SK-MEL-5 (cell line): Measurements from ENCODE around the gene NACC2. TPM values are rescaled to one million over a fixed set of nuclear protein-coding genes. Genes with fewer than 3 reads are reported as not detected.

Experiments
- DNase-seq: peaks from one replicate; pipeline ENCODE4 v3.0.0-alpha.2; 2016; ENCODE audit warnings: low read depth, low spot score
- in situ Hi-C: cut with HindIII; loops from 2 replicates; pipeline ENCODE4 v1.10.0; 2016; ENCODE audit warnings: low sequenced_read_pairs, high pct_unique_total_duplicates, low pct_unique_long_range_greater_than_20kb
- total RNA-seq: library from RNA; depleted of rRNA; stranded (reverse); fragments of >200 nt; shearing (Covaris generic); gene quantifications from 2 replicates; pipeline ENCODE4 v1.2.3, GENCODE V29; 2014

The NACC2 gene
- total RNA-seq, 1 experiment from 2014 or later: 38.2 TPM

DNA sequence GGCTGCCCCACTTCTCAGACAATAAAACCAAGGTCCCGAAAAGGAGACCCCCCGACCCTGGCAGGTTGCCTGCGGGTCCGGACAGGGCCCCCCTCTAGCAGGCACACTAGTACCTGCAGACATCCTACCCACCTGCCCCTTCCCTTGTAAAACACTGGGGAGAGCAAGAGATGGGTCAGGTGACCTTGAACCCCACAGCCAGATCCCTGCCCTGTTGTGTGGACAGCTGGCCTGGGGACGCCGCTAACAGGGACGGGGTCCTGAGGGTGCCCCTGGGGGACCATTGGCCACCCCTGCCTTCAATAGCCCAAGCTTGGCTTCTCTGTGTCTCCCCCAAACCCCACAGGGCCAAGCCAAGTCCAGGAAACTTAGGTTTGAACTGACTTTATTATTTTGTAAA lies 88.9 kb downstream of the NACC2 start:
- no peak for DNase-seq
- in situ Hi-C loops: no loop called here

DNA sequence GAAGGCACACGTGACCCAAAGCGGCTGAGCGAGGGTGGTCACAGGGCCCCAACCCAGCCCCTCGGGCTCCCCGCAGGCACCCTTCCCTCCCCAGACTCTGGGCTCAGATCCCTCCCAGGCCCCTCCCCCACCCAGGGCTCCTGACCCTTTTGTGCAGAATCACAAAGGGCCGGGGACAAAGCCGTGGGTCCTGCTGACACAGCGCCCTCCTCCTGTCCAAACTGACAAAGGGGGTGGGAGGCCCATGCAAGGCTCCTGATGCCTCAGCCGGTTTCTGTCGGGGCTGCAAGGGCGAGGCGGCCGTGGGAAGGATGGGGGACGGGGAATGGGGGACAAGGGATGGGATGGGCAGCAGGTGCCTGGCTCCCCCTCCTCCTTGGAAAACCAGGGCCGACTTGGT lies 90.4 kb downstream of the NACC2 start:
- in situ Hi-C loops: no loop called here
- DNase-seq: no peak

DNA sequence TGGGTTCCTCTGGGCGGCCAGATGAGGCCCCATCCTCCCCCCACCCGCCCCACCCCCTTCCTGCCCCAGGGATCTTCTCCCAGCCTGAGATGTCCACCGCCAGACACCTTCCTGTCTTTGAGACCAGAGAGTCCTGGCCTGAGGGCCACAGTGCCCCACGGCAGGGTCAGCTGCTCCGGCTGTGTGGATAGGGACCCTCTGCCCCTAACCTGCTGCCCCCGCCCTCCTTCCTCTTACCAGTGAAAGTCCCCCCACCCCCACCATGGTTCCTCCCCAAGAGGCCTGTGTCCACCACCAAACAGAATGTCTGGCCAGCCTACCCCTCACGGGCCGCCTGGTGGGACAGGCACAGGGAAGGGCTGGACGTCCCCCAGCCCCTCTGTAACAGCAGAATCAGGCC lies 90.9 kb downstream of the NACC2 start:
- no peak for DNase-seq
- in situ Hi-C loops: no loop called here

DNA sequence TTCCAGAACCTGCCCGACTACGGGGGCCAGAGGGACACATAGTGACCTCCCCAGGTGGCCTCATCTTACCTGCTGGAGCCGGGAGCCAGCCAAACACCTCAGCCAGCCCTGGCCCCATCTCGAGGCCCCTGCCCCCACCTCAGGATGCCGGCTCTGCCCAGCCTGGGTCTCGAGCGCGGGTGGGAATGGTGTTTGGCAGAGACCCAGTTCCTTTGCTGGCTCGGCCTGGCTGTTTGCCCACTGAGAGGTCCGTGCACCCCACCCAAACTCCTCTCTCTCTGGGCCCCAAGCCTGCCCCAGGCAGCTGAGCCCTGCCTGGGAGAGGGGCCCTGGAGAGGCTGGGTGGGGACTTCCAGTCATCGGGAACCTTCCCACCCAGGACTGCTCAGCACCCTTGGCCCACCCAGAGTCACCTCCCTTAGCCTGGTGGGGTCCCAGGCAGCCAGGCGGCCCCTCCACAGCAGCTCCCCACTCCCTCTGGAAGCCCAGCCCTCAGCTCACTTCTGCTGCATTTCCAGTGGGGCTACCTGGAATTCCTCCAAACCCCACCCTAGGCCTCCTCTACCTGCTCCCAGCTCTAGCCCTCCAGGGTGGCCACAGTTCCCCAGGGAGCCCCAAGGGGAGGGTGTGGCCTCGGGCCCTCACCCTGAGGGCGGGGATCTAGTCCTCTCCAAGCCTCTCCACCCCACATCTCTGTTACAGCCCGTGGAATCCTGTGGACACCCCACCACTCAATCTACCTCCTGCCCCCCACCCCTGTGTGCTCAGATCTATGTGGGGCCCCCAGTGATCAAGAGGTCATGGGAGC lies 91.5 kb downstream of the NACC2 start:
- no peak for DNase-seq
- in situ Hi-C loops: no loop called here

DNA sequence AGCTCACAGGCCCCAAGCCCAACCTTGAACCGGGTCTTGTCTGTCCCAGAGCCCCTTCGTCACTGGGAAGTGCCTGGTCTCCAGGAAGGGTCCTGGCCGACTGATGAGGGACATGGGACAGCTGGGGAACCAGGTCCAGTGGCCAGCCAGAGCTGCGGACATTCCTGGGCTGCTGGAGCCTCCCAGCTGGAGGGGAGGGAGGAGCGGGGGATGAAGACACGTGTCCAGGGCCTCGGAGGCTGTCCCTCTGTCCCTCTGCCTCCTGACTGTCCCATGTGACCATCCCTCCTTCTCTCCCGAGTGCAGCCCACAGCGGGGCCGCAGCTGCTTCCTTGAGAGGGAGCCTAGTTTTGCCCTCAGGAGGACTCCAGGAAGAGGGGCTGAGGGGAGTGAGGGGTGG lies 92.2 kb downstream of the NACC2 start:
- no peak for DNase-seq
- in situ Hi-C loops: no loop called here

DNA sequence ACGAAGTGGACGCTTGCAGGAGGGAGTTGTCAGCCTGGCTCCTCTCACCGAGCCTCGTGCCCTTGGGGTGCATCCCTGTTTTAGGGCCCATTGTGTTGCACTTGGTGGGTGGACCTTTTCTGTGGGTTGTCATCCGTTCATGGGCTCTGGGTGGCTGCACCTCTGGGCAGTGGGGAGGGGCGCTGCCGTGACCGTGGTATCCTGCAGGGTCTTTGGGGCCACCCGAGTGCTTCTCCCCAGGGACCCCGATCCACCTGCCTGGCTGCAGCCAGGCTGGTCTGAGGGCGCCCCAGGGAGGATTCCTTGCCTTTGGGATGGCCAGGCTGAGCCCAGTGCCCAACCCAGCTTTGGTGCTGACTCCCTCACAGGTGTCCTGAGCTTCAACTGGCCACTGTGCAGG lies 92.9 kb downstream of the NACC2 start:
- DNase-seq: no peak
- in situ Hi-C loops: no loop called here

DNA sequence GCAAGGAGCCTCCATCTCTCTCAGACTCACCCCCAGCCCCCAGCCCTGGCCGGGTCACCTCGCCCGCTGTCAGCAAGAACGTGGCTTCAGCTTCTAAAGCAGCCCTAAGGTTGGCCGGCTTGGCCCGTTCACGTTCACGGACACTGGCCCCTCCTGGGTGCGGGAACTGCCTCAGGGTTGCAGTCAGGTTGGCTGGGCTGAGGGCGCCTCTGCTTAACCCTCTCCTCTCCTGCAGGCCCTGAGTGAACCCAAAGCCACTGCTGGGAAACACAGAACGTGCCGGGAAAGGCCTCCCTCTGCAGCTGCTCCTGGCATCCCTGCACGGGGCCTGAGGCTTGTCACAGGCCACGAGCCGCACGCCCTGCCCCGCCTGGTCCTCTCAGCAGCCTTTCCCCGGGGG lies 93.9 kb downstream of the NACC2 start:
- in situ Hi-C loops: no loop called here
- no peak for DNase-seq

DNA sequence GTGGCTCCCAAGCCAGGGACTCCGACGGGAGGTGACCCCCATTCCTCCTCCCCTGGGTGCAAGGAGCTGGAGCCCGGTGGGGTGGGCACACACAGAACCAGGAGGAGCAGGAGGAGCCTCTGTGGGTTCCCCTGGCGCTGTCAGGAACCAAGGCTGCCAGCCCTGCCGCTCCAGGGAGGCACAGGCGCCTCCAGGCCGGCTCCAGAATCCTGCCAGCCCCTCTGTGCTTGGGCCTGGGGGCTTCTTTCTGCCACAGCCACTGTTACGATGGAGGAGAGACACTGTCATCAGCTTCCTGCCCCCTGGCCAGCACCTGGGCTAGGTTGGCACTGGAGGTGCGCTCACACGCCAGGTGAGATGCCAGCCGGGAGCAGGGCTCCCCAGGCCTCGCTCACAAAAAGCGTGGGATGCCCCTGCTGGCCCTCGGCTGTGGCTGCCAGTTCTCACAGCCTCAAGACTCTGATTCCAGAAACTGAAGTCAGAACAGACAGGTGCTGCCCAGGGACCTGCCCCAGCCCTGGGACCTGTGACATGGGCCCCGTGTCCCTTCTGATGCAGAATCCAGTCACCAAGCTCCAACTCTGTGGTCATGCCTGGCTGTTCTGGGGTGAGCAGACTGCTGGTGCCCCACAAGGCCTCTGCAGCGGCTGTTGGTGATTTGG lies 96.5 kb downstream of the NACC2 start:
- in situ Hi-C loops: no loop called here

DNA sequence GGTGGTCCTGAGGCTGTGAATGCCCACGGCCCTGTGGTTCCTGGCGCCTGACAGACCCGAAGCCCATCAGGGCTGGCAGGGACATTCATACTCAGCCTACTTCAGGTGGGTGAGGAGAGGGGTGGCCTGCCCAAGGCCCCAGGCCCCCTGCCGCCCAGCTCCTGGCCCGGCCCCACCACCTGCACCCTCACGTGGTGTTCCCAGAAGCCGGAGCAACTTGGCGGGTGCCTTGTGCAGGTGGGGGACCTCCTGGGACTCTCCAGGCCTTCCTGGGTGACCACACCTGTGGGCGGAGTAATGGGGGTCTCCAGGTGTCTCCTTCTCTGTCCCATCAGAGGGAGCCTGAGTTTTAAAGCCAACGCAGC lies 97.1 kb downstream of the NACC2 start:
- DNase-seq: no peak

More for the DNA sequence above, 96.5 kb downstream of the NACC2 start:
- DNase-seq: no peak

DNA sequence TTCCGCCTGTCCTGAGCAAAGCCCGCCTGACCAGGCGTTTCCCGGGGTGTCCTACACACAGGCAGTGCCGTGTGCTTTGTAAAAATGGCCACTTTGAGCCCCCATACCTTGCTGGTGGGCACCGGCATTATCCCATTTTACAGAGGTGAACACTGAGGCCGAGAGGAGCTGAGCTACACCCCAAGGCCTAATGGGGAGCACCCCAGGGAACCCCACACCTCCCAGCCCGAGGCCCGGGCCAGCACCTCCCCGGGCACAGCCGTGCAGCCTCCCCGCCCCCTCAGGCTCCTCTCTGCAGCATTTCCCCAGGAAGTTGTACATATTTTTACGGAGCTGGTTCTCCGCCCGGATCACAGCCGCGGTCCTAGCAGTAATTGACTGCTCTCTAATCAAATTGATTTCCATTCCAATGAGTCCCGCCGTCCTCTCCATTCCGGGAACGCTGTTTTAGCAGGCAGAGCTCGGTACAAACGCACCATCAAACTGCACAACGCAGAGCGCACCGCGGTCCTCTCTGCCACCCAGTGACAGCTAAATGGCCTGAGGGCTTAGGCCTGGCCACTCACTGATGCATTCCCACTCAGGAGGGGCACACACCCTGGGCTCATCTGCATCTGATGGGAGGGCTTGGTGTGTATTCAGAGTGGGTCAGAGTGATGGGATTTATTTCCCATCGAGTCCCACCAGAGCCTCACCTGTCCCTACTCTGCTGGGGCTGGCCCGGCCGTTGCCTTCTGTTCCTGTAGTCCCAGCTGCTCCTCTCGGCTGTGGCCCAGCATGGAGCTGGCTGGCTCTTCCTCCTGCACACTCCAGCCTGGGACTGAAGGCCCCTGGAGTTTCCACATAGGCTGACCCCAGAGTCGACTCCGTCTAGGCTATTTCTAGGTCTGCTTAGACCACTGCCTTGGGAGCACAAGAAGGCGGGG lies 97.7 kb downstream of the NACC2 start:
- DNase-seq: no peak
- in situ Hi-C loops: no loop called here

More for the DNA sequence above, 97.1 kb downstream of the NACC2 start:
- in situ Hi-C loops: no loop called here

DNA sequence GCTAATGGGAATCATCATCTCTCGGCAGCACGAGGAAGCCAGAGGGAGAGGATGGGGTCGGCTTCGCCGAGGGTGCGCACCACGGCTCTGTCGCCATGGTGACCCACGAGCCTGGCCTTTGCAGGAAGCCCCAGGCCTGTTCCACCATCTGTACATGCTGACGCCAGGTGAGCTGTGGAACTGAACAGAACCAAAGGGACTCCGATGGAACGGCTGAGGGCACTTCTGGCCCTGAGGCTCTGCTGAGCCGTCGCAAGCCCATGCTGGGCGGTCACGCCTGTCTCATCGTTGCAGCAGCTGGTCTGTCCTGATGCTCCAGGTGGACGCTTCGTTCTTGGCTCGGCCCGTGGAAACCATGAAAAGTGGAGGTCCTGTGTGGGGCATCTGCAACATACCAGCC lies 99.3 kb downstream of the NACC2 start:
- no peak for DNase-seq
- in situ Hi-C loops: no loop called here

DNA sequence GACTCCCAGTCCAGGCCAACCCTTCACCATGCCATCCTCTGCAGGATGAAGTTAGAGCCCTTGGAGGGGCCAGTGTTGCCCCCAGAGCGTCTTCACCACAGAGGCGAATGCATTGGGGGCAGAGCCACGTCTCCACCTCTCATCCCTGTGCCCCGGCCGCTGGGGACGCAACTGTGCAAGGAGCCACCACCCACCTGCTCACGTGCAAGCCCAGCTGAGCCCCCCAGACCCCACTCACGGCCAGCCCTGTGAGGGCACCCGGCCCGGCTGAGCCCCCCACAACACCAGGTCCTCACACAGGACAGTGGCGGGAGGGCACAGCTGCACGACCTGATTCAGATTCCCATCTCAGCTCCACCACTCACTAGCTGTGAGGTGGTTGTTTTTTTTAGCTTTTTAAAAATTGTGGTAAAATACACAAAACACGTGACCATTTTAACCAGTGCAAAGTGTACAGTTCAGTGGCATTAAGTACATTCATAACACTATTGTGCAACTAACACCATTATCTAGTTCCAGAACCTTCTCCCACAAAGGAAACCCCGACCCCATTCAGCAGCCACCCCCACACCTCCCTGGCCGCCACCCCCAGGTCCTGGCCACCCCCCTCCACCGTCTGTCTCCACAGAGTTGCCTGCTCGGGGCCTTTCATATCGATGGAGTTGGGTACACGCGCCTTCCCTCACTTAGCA lies 100.4 kb downstream of the NACC2 start:
- DNase-seq: no peak
- in situ Hi-C loops: no loop called here

DNA sequence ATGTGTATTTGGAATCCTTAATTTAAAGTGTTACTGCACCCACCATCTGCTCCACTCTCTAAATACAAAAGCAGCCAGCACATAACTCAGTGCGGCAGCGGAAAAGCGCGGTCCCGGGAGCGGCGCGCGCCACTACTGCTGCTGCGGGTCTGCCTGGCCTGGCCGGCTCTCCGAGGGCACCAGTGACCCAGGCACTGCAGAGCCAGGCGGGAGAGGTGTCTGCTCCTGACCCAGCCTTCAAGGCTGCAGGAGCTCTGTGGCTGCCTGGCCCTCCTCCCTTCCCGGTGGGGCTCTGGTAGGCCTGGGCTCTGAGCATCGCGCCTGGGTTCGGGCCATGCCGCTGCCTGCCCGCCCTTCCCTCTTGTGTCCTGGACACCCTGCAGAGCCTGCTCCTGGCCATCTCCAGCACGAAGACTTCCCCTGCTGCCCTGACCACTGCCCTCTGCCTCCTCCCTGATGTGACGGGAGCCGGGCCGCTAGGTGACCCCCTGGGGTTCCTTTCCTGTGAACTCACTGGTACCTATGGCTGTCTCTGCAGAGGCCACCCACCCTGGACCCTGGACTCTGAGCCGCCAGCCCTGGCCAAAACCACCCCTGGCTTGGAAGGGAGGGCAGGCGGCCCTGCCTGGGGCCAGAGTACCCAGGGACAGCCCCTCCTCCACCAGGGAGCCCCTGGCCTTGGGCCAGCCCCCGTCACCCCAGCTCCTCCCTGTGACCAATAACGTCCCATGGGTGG lies 101.2 kb downstream of the NACC2 start:
- no peak for DNase-seq
- in situ Hi-C loops: no loop called here

DNA sequence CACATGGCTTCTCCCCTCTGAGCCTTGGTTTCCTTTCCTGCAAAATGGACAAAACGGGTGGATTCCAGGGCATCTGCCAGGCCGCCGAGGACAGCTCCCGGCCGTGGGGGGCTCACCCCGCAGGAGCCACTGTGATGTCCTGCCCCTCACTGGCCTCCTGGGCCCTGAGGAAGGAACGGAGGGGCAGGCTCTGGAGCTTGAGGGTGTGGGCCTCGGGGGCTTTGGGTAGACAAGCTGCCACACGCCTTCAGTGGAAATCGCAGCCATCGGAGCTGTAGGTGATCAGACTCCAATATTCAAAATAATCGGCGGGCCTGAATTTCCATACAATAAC lies 101.7 kb downstream of the NACC2 start:
- no peak for DNase-seq
- in situ Hi-C loops: no loop called here

DNA sequence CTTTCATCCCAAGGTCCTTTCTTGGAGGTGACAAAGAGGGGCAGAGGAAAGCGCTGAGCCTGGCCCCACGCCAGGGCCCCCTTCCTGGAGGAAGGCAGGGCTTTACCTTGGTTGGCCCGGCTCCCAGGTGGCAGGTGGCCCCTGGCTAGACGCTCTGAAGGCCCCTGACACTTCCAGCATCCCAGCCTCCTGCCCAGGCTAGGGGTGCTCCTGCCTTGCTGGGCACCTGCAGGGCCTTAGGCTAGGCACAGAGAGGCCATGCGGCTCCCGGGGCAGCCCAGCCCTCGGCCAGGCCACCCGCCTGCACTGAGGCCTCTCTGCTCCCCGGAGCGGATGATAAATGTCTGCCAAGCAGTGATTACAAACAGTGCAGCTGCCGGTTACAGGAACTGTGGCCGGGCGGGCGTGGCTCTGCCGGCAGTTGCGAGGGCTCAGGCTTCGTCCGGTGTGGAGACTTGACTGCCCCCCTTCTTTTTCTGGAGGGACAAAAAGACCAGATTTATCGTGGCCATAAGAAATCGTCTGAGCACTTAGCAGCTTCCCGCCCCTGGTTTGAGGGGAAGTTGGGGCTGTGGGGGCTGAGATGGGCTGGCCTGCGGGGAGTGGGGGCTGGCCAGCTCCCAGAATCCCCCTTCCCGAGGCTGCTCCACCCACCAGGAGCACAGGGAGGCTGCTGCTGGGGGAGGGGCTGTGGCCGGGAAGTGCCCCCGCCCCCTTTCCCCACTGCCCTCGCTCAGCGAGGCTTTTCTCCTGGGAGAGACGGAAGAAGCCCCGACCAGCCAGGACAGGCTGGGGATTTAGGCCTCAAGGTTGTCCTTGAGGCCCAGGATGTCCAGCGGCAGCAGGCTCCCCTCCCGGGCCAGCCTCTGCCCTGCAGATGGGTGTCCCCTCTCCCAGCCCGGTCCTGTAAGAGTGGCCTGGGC lies 102.3 kb downstream of the NACC2 start:
- peak; percentile 13 for DNase-seq
- in situ Hi-C loops: no loop called here

DNA sequence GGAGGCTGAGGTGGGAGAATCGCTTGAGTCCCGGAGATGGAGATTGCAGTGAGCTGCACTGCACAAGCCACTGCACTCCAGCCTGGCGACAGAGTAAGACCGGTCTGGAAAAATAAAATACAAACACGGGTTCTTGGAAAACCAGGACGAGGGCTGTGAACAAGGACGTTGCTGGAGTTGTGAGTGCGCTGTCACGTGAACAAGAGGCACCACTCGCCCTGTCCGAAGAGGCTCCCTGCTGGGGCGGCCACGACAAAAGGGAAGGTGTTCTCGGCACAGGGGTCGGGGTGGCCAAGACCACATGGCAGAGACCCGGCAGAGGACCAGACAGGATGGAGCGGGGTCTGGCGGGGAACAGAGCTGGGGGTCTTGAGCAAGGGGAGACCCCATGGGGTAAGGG lies 103.3 kb downstream of the NACC2 start:
- no peak for DNase-seq
- in situ Hi-C loops: no loop called here
